Uterus (tissue), 4 donors: ENCODE results near the gene PHF13. TPM values are rescaled to one million over a fixed set of nuclear protein-coding genes. Genes with fewer than 3 reads are reported as not detected.
A peak's percentile ranks its signal among the peaks of the same experiment; 100 is the strongest.
"Not testable (repeated sequence)": the region's sequence is repeated elsewhere in the genome, so short reads cannot be mapped to it uniquely, and the experiment has no call there.

Source experiments
- DNase-seq, 2 donors: peaks; one replicate each; pipeline ENCODE4 v3.0.0-alpha.2; 2019 to 2020
- H3K27ac ChIP-seq, 2 donors: fragments of 200-600 bp; sonication (generic); 1 replicate in 1 of 2; 2 replicates in 1 of 2; pipeline ENCODE4 v1.5.1; 2016 to 2018
- H3K27me3 ChIP-seq, 2 donors: fragments of 200-600 bp; sonication (generic); one replicate each; pipeline ENCODE4 v1.5.1; 2018 to 2019; ENCODE audit warnings: control low read depth in 1 of 2
- H3K36me3 ChIP-seq, 2 donors: fragments of 200-600 bp; sonication (generic); one replicate each; pipeline ENCODE4 v1.5.1; 2019; ENCODE audit warnings: control low read depth in 1 of 2
- H3K4me1 ChIP-seq, 2 donors: fragments of 200-600 bp; sonication (generic); one replicate each; pipeline ENCODE4 v1.5.1; 2018 to 2019; ENCODE audit warnings: control low read depth in 1 of 2
- H3K4me3 ChIP-seq, 2 donors: fragments of 200-600 bp; sonication (generic); 1 replicate in 1 of 2; 2 replicates in 1 of 2; pipeline ENCODE4 v1.5.1; 2018 to 2019; ENCODE audit warnings: mild to moderate bottlenecking in 1 of 2
- H3K9me3 ChIP-seq, 2 donors: fragments of 200-600 bp; sonication (generic); one replicate each; pipeline ENCODE4 v1.5.1; 2019; ENCODE audit warnings: control low read depth in 1 of 2
- CTCF ChIP-seq, 4 experiments: fragments of 200-600 bp in 2 of 4; fragments of 450-650 bp in 2 of 4; sonication (generic) in 2 of 4; IDR thresholded peaks; one replicate each; pipeline ENCODE4 v1.5.1; 2016 to 2019; ENCODE audit warnings: antibody characterized with exemption in 4 of 4, mild to moderate bottlenecking in 2 of 4, moderate library complexity in 1 of 4
- POLR2A ChIP-seq, 2 donors: fragments of 450-650 bp; IDR thresholded peaks; one replicate each; pipeline ENCODE4 v1.6.1; 2016; ENCODE audit warnings: antibody characterized with exemption in 2 of 2, mild to moderate bottlenecking in 1 of 2, moderate library complexity in 1 of 2
- intact Hi-C: fragments of 100-400 bp; cut with DNase I; formaldehyde crosslinking; loops from one replicate; pipeline ENCODE4 v1.15.1; 2023; ENCODE audit warnings: low total_unique reads
- total RNA-seq, 4 donors: library from RNA; depleted of rRNA in 3 of 4; stranded (reverse); fragments of >200 nt in 3 of 4; gene quantifications; one replicate each; pipeline versions ENCODE4 v1.1.0 to v1.2.4, GENCODE V29; 2014 to 2023
- donor health status: DM: yes; HTN: yes; CAD: no.

The PHF13 gene
- total RNA-seq, 4 donors from 2014 or later = 1.8 to 29.6 (median 15.0) TPM

DNA sequence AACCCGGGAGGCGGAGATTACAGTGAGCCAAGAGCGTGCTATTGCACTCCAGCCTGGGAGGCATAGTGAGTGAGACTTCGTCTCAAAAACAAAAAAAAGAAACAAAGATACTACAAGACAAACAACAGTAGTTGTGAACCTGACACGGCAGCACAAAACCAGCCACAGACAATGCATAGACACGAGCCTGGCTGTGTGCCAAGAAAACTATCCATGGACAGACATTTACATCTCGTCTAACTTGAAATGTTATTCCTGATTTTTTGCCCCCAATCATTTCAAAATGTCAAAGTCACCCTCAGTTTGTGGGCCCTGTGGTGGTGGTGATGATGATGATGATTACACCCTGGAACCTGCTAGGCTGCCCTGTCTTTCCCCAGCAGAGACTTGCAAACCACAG, 17.2 kb upstream of the PHF13 start:
- no peak for DNase-seq
- intact Hi-C loops = no loop called here
- H3K9me3 ChIP-seq = no peaks in the 10 kb centered on the region
- no peaks in the 10 kb centered on the region for H3K36me3 ChIP-seq
- TF ChIP-seq CTCF (IDR thresholded peaks at IDR 0.05) (no peak), POLR2A (IDR thresholded peaks at IDR 0.05) (no peak)
- H3K4me1 ChIP-seq = peaks cover 15 to 31% of the 10 kb centered on the region in 2 donors
- peak overlapping the region in 1 of 2 donors; percentile 11 for H3K27ac ChIP-seq
- no peaks in the 10 kb centered on the region for H3K27me3 ChIP-seq
- H3K4me3 ChIP-seq = no peak overlapping the region

DNA sequence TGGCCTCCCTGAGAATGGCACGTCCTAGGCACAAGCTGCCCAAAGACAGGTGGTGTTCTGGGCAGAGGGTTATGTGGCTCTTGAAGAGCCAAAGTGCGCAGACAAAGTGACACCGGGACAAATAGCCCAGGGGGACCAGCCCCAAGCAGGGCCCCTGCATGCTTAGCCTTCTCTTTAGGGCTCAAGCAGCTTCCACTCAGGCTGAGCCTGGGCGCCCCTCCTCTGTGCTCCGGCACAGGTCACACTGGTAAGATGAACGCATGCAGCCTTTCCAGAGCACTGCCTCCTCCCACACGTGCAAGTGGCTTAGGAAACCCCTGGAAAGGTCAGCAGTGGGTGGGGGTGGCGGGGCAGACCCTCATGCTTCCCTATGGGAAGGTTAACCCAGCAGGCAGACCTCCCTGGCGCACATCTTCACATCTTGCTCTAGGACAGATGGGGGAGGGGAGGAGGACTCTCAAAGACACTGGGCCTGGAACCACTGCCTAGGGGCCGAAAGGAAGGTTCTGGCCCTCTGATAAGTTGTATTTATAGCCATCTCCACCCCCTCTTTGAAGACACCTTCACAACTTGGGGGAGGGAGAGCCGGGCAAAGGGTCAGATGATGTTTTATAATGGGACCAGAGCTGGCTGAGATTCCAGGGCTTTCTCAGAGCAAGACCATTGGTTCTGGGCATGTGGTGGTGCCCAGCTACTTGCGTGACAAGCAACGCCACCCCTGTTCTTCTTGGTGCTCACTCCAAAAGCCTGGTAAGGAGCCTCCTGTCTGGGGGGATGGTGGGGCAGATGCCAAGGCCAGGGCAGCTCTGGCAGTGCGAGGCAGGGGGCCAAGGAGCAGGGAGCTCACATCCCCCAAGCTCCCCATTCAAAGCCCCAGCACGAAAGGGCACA, 16.4 kb upstream of the PHF13 start:
- H3K36me3 ChIP-seq = no peaks in the 10 kb centered on the region
- H3K9me3 ChIP-seq = no peaks in the 10 kb centered on the region
- no peak overlapping the region for H3K4me3 ChIP-seq
- intact Hi-C loops = no loop called here
- no peaks in the 10 kb centered on the region for H3K27me3 ChIP-seq
- TF ChIP-seq POLR2A (IDR thresholded peaks at IDR 0.05) (no peak), CTCF (IDR thresholded peaks at IDR 0.05) (no peak)
- no peak for DNase-seq
- peaks cover 15 to 31% of the 10 kb centered on the region in 2 donors for H3K4me1 ChIP-seq
- peak overlapping the region in 1 of 2 donors; percentile 11 for H3K27ac ChIP-seq

DNA sequence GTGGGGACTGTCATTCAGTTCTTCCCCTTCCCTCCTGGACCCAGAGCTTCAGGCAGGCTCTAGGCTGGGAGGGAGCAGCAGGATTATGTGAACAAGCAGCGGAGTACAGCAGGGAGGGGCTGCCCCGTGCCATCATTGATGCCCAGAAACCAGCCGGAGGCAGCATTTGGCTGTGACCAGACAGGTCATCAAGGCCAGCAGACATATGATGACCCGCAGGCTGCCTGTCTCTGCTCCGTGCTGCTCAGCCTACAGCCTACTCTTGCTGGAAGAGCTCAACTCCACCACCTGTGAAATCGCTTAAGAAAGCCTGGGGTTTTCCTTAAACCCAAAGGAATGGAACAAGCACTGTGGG, 15.8 kb upstream of the PHF13 start:
- Histone ChIP-seq H3K4me1 (peaks cover 15 to 31% of the 10 kb centered on the region in 2 donors), H3K4me3 (no peak overlapping the region), H3K9me3 (no peaks in the 10 kb centered on the region), H3K36me3 (no peaks in the 10 kb centered on the region), H3K27me3 (no peaks in the 10 kb centered on the region), H3K27ac (peak overlapping the region; percentile 5 to 17)
- DNase-seq = no peak
- TF ChIP-seq POLR2A (IDR thresholded peaks at IDR 0.05) = no peak
- TF ChIP-seq CTCF (IDR thresholded peaks at IDR 0.05) = no peak
- intact Hi-C loops = no loop called here

DNA sequence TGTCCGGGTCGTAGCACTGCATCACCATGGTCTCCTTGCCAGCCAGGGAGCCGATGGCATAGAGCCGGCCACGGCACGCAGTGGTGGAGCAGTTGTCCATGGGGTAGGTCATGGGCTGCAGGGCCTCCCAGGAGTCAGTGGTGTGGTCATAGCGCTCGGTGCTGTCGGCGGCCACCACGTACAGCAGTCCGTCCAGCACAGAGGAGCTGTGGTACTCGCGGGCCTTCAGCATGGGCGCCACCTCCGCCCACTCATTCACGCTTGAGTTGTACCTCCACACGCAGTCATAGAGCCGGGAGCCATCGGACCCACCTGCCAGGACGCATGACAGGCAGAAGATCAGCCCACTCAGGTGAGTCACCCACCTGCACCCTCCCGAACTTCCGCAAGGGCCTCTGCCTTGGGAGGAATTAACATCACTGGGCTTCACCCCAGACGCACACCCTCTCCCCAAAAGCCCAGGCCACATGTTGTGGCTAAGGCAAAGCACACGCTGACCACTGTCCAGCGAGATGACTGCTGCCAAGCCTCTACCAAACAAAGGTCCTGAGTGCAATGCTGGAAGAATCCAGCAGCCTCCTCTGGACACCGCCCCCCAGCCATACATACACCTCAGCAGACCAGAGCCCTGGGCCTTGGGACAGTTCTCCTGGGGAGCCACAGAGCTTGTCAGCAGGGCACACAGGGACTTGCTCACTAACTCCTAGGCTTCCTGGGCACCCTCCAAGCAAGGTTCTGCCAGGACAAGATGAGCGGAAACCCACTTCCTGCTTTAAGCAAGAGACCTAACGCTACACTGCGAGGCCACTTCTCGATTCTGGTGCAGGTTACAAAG, 14.2 kb upstream of the PHF13 start:
- H3K27ac ChIP-seq = peak overlapping the region; percentile 99 to 100
- no peak for DNase-seq

GRCh38 chr1:6599991-6600390, 13.5 kb upstream of the PHF13 start:
- H3K9me3 ChIP-seq, H3K27me3 ChIP-seq, DNase-seq, H3K36me3 ChIP-seq: not testable (repeated sequence)
- H3K4me1 ChIP-seq = peaks cover 15 to 31% of the 10 kb centered on the region in 2 donors
- intact Hi-C loops = loop anchor here (2.0 kb wide), 1 partner anchor 45 kb away; the partner anchor contains the start of genes NOL9 and TAS1R1
- peak overlapping the region; percentile 74 to 95 for H3K4me3 ChIP-seq
- peak overlapping the region; percentile 99 to 100 for H3K27ac ChIP-seq

More for the DNA sequence above, 14.2 kb upstream of the PHF13 start:
- TF ChIP-seq POLR2A (IDR thresholded peaks at IDR 0.05) (no peak), CTCF (IDR thresholded peaks at IDR 0.05) (no peak)
- intact Hi-C loops = no loop called here
- Histone ChIP-seq H3K36me3 (no peaks in the 10 kb centered on the region), H3K27me3 (no peaks in the 10 kb centered on the region), H3K9me3 (no peaks in the 10 kb centered on the region), H3K4me3 (peak overlapping the region; percentile 74 to 95), H3K4me1 (peaks cover 15 to 31% of the 10 kb centered on the region in 2 donors)
